Mesodermal cell (in vitro differentiated cells): ENCODE data around the gene KANK2.
"Not testable (repeated sequence)": the region's sequence is repeated elsewhere in the genome, so short reads cannot be mapped to it uniquely, and the experiment has no call there.

Experiments
- H3K27ac ChIP-seq: 2 replicates; pipeline ENCODE4 v1.7.0; 2013; ENCODE audit warnings: mild to moderate bottlenecking, low read depth, low read length, moderate library complexity; ENCODE audit not compliant: severe bottlenecking
- H3K36me3 ChIP-seq: 2 replicates; pipeline ENCODE4 v1.7.1; 2013; ENCODE audit warnings: mild to moderate bottlenecking, low read length, moderate library complexity; ENCODE audit not compliant: control insufficient read depth, insufficient read depth
- H3K4me1 ChIP-seq: one replicate; pipeline ENCODE4 v1.7.1; 2013; ENCODE audit warnings: mild to moderate bottlenecking, low read length; ENCODE audit not compliant: insufficient read depth, control insufficient read depth, poor library complexity, severe bottlenecking
- H3K4me3 ChIP-seq: 2 replicates; pipeline ENCODE4 v1.7.0; 2013; ENCODE audit warnings: low read length, control low read depth, mild to moderate bottlenecking; ENCODE audit not compliant: insufficient read depth, poor library complexity, severe bottlenecking; ENCODE audit errors: extremely low read depth
- H3K9me3 ChIP-seq: 2 replicates; pipeline ENCODE4 v1.7.1; 2013; ENCODE audit warnings: mild to moderate bottlenecking, low read length, moderate library complexity; ENCODE audit not compliant: control insufficient read depth
- WGBS, 2 experiments: methylation state at CpG; one replicate each; pipeline ENCODE4 v1.1.5; 2013; ENCODE audit warnings: missing lambda C conversion rate in 2 of 2; ENCODE audit not compliant: insufficient coverage in 2 of 2; 5-methylcytosine and 5-hydroxymethylcytosine counted together

Gene KANK2

GRCh38 chr19:11155373-11156120, 41.8 kb downstream of the KANK2 start, which contains the start of gene SPC24:
Gene SPC24, minus strand, starts transcription at chr19:11155782. Its CDS starts 6 bp downstream, at chr19:11155776.
- H3K27ac ChIP-seq = no peak within 1 kb of the TSS
- WGBS, 2 experiments = 0 to 1% methylated on average over 42 to 45 of the region's 50 CpGs

GRCh38 chr19:11154683-11155047, 42.7 kb downstream of the KANK2 start:
- WGBS, 2 experiments = 38 to 52% methylated on average over 6 of the region's 6 CpGs
- peak overlapping the region; percentile 82 for H3K4me3 ChIP-seq
- H3K36me3 ChIP-seq = peaks cover 28% of the 10 kb centered on the region

More at GRCh38 chr19:11155373-11156120, 41.8 kb downstream of the KANK2 start, which contains the start of gene SPC24:
- H3K4me3 ChIP-seq = peak within 1 kb of the TSS; percentile 82
- peaks cover 6% of the 10 kb centered on the region for H3K4me1 ChIP-seq
- peaks cover 22% of the 10 kb centered on the region for H3K36me3 ChIP-seq
- H3K9me3 ChIP-seq = peaks cover 3% of the 10 kb centered on the region

GRCh38 chr19:11152318-11153062, 44.9 kb downstream of the KANK2 start:
- Histone ChIP-seq H3K4me1 (peaks cover 6% of the 10 kb centered on the region), H3K36me3 (peaks cover 46% of the 10 kb centered on the region), H3K4me3 (no peak overlapping the region), H3K27ac (no peak overlapping the region), H3K9me3 (no peaks in the 10 kb centered on the region)
- WGBS, 2 experiments = 97 to 99% methylated on average over 9 to 10 of the region's 11 CpGs

More at GRCh38 chr19:11154683-11155047, 42.7 kb downstream of the KANK2 start:
- Histone ChIP-seq H3K4me1 (peaks cover 6% of the 10 kb centered on the region), H3K9me3 (no peaks in the 10 kb centered on the region), H3K27ac (no peak overlapping the region)

GRCh38 chr19:11151181-11151580, 46.2 kb downstream of the KANK2 start:
- Histone ChIP-seq H3K9me3 (no peaks in the 10 kb centered on the region), H3K27ac (no peak overlapping the region), H3K4me1 (peaks cover 6% of the 10 kb centered on the region), H3K4me3 (no peak overlapping the region), H3K36me3 (peaks cover 55% of the 10 kb centered on the region)
- 95 to 100% methylated on average over 7 of the region's 7 CpGs for WGBS, 2 experiments

- Histone ChIP-seq H3K4me3 (no peak overlapping the region), H3K4me1 (peaks cover 14% of the 10 kb centered on the region), H3K36me3 (peaks cover 62% of the 10 kb centered on the region), H3K27ac (no peak overlapping the region), H3K9me3 (no peaks in the 10 kb centered on the region)
- WGBS, 2 experiments = 92 to 98% methylated on average over 12 to 13 of the region's 14 CpGs
Observed at GRCh38 chr19:11148001-11148400, 49.3 kb downstream of the KANK2 start.

- H3K9me3 ChIP-seq = no peaks in the 10 kb centered on the region
- H3K27ac ChIP-seq = no peak overlapping the region
- no CpG with 5 or more reads among the region's 3 CpGs for WGBS, 2 experiments
- H3K4me1 ChIP-seq = peaks cover 25% of the 10 kb centered on the region
- H3K36me3 ChIP-seq = peaks cover 46% of the 10 kb centered on the region
- no peak overlapping the region for H3K4me3 ChIP-seq
Observed at GRCh38 chr19:11145536-11145924, 51.8 kb downstream of the KANK2 start.

GRCh38 chr19:11142528-11143171, 54.7 kb downstream of the KANK2 start:
- peak overlapping the region; percentile 100 for H3K27ac ChIP-seq
- WGBS, 2 experiments = 8 to 22% methylated on average over 12 to 13 of the region's 22 CpGs
- H3K9me3 ChIP-seq = no peaks in the 10 kb centered on the region
- H3K4me3 ChIP-seq = peak overlapping the region; percentile 8
- H3K4me1 ChIP-seq = peaks cover 37% of the 10 kb centered on the region
- H3K36me3 ChIP-seq = peaks cover 23% of the 10 kb centered on the region

GRCh38 chr19:11141937-11142527, 55.3 kb downstream of the KANK2 start:
- H3K4me1 ChIP-seq = peaks cover 37% of the 10 kb centered on the region
- H3K36me3 ChIP-seq = peaks cover 17% of the 10 kb centered on the region
- H3K27ac ChIP-seq = peak overlapping the region; percentile 100
- no peak overlapping the region for H3K4me3 ChIP-seq
- WGBS, 2 experiments = 69 to 86% methylated on average over 8 to 9 of the region's 9 CpGs
- H3K9me3 ChIP-seq = no peaks in the 10 kb centered on the region

GRCh38 chr19:11140896-11141295, 56.4 kb downstream of the KANK2 start:
- Histone ChIP-seq H3K4me3 (no peak overlapping the region), H3K4me1 (peaks cover 37% of the 10 kb centered on the region)
- WGBS, 2 experiments = 78 to 98% methylated on average over 3 to 7 of the region's 9 CpGs

GRCh38 chr19:11140023-11140538, 57.3 kb downstream of the KANK2 start:
- not testable (repeated sequence) for H3K27ac ChIP-seq, H3K4me3 ChIP-seq, H3K36me3 ChIP-seq, H3K9me3 ChIP-seq
- WGBS, 2 experiments = 91 to 98% methylated on average over 8 to 10 of the region's 10 CpGs
- peaks cover 37% of the 10 kb centered on the region for H3K4me1 ChIP-seq

More at GRCh38 chr19:11140896-11141295, 56.4 kb downstream of the KANK2 start:
- peaks cover 11% of the 10 kb centered on the region for H3K36me3 ChIP-seq
- no peak overlapping the region for H3K27ac ChIP-seq
- H3K9me3 ChIP-seq = no peaks in the 10 kb centered on the region
